Stimulated activated CD8-positive, alpha-beta memory T cell treated with anti-CD3 and anti-CD28 coated beads, Interleukin-4, amount 100 ng/mL, for 4 hours (primary cell): ENCODE results near the gene C8B.

Source experiments
- DNase-seq, 2 donors: peaks; one replicate each; pipeline ENCODE4 v3.0.0-alpha.2; 2020; ENCODE audit warnings: low read depth in 2 of 2, low spot score in 1 of 2

Gene C8B

GRCh38 chr1:56933161-56933560 is 32.7 kb downstream of the C8B start:
- no peak for DNase-seq

DNA sequence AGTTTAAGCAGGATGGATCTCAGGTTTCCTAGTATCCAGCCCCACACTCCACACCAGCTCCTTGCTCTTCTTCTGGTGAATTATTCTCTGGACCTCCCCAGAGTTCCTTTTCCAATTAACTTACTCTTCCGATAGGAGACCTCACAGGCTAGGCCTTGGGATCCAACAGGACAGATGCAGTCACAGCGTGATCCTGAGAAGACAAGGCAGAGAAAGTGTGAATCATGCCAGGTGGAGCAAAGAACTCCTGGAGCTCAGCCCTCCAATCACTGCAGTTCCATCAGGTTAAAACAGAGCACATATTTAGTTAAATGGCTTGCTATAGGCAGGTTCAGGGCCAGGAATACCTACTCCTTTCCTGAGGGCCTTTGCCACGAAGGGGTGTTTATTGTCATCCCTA is 34.1 kb downstream of the C8B start:
- no peak for DNase-seq

DNA sequence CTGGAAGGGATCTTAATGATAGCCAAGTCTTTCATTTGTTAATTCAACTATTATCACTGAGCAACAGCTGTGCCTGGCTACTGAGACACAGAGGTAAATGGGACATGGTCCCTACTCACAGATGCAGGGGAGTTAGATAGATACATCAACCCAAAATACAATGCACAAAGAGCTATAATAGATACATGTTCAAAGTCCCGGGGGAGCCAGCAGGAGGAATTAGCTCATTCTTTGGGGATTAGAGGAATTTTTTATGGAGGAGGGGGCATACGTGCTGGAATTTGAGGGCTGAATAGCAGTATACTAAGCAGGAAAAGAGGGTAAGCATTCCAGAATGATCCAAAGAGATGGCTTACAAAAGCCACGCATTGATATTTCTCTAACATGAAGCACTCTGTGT is 34.6 kb downstream of the C8B start:
- no peak for DNase-seq

DNA sequence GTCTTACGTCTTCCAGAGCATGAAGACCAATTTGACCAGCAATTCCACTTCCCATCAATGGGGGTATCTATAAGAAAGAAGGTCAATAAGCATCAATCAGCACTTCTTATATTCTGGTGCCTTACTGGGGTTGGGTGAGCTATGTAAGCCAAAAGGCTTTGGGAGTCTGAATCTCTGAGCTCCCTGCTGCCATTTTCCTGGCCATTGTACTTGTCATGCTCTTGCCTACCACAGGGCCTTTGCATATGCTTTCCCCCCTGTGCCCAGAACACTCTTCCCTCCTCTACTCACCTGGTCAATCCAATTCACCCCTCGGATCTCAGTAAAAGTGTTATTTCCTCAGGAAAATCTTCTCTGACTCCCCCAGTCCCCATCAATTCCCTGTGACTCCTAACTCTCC is 36.3 kb downstream of the C8B start:
- no peak for DNase-seq

- no peak for DNase-seq
Observed at GRCh38 chr1:56927986-56928385, 37.8 kb downstream of the C8B start.

DNA sequence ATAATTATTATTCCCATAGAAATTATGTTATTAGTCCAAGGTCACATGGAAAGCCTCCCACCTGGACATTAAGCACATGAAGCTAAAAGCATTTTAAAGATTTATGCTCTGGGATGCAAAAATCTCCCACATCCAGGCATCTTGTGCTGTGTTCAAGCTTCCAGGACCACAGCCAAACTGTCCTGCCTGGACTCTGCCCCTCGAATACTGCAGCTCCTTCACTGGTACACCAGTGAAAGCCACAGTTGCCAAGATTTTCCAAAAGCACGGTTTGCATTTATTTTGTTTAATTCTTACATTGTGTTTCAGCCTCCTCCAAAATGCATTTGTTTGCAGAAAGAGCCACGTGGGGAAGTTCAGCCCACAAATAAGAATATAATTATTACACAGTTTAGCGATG is 38.6 kb downstream of the C8B start:
- DNase-seq: no peak

GRCh38 chr1:56925193-56925592 is 40.6 kb downstream of the C8B start:
- DNase-seq: no peak

DNA sequence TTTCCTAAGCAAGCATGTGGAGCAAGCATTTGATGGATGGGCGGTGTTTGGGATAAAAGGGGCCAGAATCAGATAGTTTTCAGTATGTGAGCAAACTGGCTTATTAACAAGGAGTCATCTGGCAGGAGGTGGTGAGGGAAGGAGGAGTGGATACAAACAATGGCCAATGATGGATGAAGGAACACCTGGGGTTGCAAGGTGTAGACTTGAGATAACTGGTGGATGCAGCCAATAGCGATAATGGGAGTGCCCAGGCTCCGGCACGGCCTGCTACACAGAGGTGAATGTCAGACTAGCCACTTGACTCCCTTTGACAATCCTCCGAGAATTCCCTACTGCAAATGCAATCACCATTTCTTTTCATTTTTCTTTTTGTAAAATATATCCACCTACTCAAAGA is 41.7 kb downstream of the C8B start:
- no peak for DNase-seq

GRCh38 chr1:56923201-56923600 is 42.6 kb downstream of the C8B start:
- no peak for DNase-seq

- no peak for DNase-seq
Observed at GRCh38 chr1:56922507-56922906, 43.3 kb downstream of the C8B start.

GRCh38 chr1:56922070-56922469 is 43.7 kb downstream of the C8B start:
- DNase-seq: no peak

DNA sequence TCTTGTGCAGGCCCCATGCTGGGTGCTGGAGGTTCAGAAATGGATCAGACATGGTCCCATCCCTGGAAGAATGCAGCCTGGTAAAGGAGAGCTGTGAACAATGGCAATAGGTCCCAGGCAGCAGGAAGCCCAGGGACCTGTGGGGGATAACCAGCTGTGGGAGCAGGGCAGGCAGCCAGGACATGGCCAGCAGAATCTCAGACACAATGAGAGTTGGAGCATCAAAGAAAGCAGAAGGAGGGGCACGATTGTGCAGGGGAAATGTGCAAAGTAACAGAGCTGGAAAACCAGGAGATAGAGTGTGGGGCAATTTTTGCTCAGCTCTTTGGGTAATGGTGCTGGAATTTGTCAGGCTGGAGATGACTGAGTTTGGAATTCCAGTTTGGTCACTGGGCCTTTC is 44.3 kb downstream of the C8B start:
- no peak for DNase-seq

- DNase-seq: no peak
Observed at GRCh38 chr1:56920591-56921001, 45.2 kb downstream of the C8B start.

GRCh38 chr1:56917356-56917755 is 48.5 kb downstream of the C8B start:
- DNase-seq: no peak

DNA sequence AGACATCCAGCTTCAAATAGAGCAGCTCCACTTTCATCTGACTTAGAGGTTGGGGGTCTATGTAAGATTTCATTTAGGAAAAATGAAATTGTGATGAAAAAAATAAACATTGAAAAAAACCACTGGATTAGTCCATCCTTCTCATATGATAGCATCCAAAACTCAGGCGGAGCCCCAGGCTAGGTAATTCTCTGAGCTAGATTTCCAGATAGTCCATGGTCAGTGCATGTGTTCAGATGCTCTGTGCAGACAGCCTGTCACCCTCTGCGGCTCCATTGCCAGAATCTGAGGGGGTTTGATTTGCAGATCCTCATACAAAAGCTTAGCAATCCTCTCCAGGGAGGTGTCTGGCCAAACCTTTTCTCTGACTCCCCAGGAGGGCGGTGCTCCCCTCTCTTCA is 49.2 kb downstream of the C8B start:
- DNase-seq: no peak

GRCh38 chr1:56915960-56916359 is 49.9 kb downstream of the C8B start:
- DNase-seq: no peak

DNA sequence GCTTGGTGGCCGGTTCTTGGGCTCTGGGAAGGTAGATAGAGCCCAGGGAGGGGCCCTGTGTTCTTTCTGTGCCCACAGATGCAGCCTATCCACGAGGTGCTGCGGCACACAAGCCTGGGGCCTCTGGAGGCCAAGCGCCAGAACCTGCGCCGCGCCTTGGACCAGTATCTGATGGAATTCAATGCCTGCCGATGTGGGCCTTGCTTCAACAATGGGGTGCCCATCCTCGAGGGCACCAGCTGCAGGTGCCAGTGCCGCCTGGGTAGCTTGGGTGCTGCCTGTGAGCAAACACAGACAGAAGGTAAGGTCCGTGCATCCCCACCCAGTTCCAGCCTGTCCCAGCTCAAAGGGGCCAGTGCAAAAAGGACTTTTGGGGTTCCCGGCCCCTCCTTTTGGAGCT is 53.5 kb downstream of the C8B start:
- DNase-seq: no peak

- DNase-seq: no peak
Observed at GRCh38 chr1:56911098-56911938, 54.5 kb downstream of the C8B start.

DNA sequence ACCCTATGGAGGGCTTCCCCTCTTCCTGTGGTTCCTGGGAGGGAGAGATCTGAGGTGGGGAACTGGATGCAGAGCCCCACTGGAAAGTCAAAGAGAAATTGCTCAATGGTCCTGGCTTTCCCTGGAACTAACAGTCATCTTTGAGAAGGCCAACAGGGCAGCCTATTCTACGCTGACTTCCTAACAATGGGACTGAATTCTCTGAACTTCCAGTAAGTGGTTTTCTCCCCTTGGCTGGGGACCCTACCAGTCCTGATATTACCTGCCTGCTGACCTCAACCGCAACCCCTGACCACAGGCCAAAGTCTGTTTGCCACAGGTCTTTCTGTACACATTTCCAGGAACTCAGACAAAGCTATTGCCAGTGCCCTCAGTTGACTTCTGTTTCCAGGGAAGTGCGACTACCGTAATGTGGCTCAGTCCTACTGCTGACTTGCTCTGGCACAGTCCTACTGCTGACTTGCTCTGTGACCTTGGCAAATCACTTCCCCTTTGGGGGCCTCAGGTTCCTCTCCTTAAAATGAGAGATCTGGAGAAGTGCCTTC is 55.3 kb downstream of the C8B start:
- DNase-seq: no peak

GRCh38 chr1:56908619-56909221 is 57.1 kb downstream of the C8B start:
- no peak for DNase-seq

- no peak for DNase-seq
Observed at GRCh38 chr1:56905667-56906066, 60.1 kb downstream of the C8B start.

GRCh38 chr1:56904663-56905397 is 61.0 kb downstream of the C8B start:
- no peak for DNase-seq
